AG09309 (cell line): Measurements from ENCODE around the gene PLXNA4.

Experiments used
- DNase-seq: peaks from one replicate; pipeline ENCODE4 v3.0.0-alpha.2; 2010; ENCODE audit warnings: low read depth
- H3K4me3 ChIP-seq: 2 replicates; pipeline ENCODE4 v1.5.1; 2011; ENCODE audit warnings: mild to moderate bottlenecking, low read depth, low read length, moderate library complexity; ENCODE audit not compliant: control insufficient read depth
- CTCF ChIP-seq: IDR thresholded peaks from 2 replicates; pipeline ENCODE4 v1.5.1; 2011; ENCODE audit warnings: mild to moderate bottlenecking, low read depth, low read length, inconsistent platforms; ENCODE audit not compliant: insufficient read depth, control insufficient read depth; ENCODE audit errors: missing control alignments

The PLXNA4 gene

DNA sequence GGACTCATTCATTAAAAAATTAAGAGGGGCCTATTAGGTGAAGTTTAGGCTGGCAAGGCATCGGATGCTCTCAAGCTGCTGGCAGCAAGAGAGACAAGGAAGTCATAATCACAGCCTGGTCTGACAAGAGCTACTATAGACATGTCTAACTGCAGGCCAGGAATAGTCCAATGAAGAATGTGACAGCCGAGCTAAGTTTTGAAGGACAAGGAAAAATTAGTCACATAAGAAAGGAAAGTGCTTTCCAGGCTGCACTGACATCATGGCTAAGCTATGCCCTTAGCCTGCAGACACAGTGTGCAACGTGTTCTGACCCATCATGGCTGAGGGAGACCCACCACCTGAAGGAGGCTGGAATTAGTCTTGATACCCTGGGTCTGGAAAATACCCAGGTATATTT lies 281.1 kb downstream of the PLXNA4 start:
- TF ChIP-seq CTCF: no peak
- no peak overlapping the region for H3K4me3 ChIP-seq
- DNase-seq: no peak

- TF ChIP-seq CTCF: no peak
- no peak for DNase-seq
Measured at GRCh38 chr7:132292803-132293202, 283.5 kb downstream of the PLXNA4 start.

DNA sequence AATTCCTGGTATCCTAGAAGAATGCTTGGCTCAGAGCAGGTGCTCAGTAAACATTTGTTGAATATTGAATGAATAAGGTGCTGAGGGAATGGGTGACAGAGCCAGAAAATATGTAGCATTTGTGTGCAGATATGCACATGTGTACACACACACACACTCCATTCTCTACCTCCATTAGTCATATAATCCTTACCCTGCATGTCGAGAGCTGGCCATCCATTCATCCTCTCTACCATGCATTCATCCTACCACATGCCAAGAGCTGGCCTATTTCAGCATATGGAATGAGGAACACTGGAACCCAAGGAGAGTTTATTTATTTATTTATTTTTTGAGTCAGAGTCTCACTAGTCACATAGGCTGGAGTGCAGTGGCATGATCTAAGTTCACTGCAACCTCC lies 284.8 kb downstream of the PLXNA4 start:
- H3K4me3 ChIP-seq: no peak overlapping the region
- no peak for DNase-seq
- TF ChIP-seq CTCF: no peak

More at GRCh38 chr7:132292803-132293202, 283.5 kb downstream of the PLXNA4 start:
- H3K4me3 ChIP-seq: no peak overlapping the region

- TF ChIP-seq CTCF: no peak
- H3K4me3 ChIP-seq: no peak overlapping the region
- DNase-seq: no peak
Measured at GRCh38 chr7:132290021-132290420, 286.2 kb downstream of the PLXNA4 start.

DNA sequence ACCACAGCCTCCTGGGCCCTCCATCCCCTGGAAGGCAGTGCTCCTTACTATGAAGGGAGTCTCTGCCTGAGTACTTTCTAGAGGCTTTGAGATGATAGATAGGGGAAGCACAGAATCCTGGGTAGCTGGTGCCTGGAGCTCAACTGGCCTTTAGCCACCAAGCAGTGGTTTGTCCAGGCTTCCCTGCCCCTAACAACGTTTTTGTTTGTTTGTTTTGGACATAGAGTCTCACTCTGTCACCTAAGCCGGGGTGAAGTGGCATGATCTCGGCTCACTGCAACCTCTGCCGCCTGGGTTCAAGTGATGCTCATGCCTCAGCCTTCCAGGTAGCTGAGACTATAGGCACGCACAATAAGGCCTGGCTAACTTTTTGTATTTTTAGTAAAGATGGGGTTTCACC lies 289.4 kb downstream of the PLXNA4 start:
- no peak for TF ChIP-seq CTCF
- DNase-seq: no peak
- no peak overlapping the region for H3K4me3 ChIP-seq

DNA sequence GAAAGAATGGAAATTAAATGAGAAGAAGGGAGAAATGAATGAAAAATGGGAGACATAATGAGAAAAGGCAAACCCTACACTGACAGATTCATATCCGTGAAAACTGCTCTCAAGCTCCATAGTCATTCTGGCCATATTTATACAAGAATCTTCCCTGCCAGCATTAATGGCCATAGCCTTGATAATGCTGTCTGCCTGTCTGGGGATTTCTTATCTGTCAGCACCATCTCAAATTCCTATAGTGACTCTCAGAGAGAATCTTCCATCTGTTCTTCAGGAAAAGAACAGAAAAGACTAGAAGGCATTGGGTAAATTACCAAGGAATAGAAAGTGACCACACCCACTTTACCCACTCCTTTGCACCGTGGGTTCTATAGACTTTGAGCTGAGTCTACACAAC lies 295.9 kb downstream of the PLXNA4 start:
- no peak for DNase-seq
- H3K4me3 ChIP-seq: no peak overlapping the region
- TF ChIP-seq CTCF: no peak

DNA sequence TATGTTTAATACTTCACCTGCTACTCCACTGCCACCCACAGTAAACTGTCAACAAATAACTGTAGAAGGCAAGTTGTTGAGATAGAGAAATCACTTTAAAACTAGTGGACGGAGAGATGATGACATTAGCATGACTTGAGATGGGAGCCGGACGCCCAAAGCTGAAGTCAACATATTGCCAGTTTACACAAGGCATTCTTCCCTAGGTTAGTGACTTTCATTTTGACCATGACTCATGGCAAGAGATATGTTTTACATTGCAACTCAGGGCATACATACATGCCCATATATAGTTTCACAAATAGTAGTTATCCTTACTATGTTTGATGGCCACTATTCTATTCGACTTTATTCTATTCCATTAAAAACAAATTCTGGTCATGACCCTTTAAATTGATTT lies 296.6 kb downstream of the PLXNA4 start:
- DNase-seq: no peak
- TF ChIP-seq CTCF: no peak
- H3K4me3 ChIP-seq: no peak overlapping the region
